ENCODE data around the gene TMEM131.
A peak's percentile ranks its signal among the peaks of the same experiment; 100 is the strongest.
"Not testable (repeated sequence)": the region's sequence is repeated elsewhere in the genome, so short reads cannot be mapped to it uniquely, and the experiment has no call there.

TMEM131 gene

GRCh38 chr2:97853057-97853456, 142.7 kb downstream of the TMEM131 start:
- DNase-seq, result not testable (repeated sequence)

DNA sequence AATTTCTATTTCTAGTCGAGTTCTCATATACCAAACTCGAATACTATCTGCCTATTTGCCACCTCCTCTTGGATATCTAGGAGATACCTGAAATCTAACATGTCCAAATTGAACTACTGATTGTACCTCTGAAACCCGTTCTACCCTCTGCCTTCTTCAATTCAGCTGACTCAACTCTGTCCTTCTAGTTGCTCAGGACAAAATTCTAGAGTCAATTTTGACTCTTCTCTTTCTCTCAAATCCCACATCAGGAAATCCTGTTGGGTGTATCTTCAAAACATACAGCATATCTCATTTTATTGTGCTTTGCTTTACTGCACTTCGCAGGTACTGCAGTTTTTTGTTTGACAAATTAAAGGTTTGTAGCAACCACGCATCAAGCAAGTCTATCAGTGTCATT, 144.6 kb downstream of the TMEM131 start:
- no peak for DNase-seq

- no peak for DNase-seq
Measured at GRCh38 chr2:97849881-97850528, 145.7 kb downstream of the TMEM131 start.

DNA sequence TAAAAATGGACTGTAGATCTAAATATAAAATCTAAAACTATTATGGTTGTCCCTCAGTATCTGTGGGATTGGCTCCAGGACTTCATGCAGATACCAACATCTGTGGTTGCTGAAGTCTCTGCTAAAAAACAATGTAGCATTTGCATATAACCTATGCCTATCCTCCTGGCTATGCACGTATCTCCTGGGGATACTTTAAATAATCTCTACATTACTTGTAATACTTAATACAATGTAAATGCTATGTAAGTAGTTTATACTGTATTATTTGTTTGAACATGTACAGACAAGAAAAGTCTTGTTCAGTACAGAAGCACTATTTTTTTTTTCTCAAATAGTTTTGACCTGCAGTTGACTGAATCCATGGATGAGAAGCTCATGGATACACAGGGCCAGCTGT, 147.4 kb downstream of the TMEM131 start:
- no peak for DNase-seq

GRCh38 chr2:97846716-97847115, 149.0 kb downstream of the TMEM131 start:
- not testable (repeated sequence) for DNase-seq

- no peak for DNase-seq
Measured at GRCh38 chr2:97845818-97846217, 149.9 kb downstream of the TMEM131 start.

GRCh38 chr2:97845133-97845532, 150.6 kb downstream of the TMEM131 start:
- DNase-seq, result no peak

GRCh38 chr2:97844311-97844859, 151.4 kb downstream of the TMEM131 start:
- DNase-seq, result no peak

DNA sequence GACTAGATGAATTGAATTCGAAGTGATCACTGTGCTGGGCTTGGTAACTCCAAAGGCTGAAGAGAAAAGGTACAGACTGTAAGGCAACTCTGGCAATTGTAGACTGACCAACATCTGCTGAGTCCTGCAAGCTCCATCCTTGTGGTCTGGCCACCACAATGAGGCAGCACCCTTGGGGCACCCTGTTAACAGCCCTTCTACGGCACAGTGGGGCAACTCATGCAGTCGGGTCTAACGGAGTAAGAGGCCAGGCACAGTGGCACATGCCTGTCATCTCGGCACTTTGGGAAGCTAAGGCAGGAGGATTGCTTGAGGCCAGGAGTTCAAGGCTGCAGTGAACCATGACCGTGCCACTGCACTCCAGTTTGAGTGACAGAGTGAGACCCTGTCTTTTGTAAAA, 155.6 kb downstream of the TMEM131 start:
- DNase-seq, result no peak

GRCh38 chr2:97834610-97835009, 161.1 kb downstream of the TMEM131 start:
- DNase-seq, result no peak

GRCh38 chr2:97831121-97831520, 164.6 kb downstream of the TMEM131 start:
- DNase-seq, result no peak

DNA sequence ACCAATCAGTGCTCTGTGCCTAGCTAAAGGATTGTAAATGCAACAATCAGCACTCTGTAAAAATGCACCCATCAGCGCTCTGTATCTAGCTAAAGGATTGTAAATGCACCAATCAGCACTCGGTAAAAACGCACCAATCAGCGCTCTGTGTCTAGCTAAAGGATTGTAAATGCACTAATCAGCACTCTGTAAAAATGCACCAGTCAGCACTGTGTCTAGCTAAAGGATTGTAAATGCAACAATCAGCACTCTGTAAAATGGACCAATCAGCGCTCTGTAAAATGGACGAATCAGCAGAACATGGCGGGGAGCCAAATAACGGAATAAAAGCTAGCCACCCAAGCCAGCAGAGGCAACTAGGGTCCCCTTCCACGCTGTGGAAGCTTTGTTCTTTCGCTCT, 166.5 kb downstream of the TMEM131 start:
- DNase-seq, result not testable (repeated sequence)

- DNase-seq, result not testable (repeated sequence)
Measured at GRCh38 chr2:97827013-97827412, 168.7 kb downstream of the TMEM131 start.

DNA sequence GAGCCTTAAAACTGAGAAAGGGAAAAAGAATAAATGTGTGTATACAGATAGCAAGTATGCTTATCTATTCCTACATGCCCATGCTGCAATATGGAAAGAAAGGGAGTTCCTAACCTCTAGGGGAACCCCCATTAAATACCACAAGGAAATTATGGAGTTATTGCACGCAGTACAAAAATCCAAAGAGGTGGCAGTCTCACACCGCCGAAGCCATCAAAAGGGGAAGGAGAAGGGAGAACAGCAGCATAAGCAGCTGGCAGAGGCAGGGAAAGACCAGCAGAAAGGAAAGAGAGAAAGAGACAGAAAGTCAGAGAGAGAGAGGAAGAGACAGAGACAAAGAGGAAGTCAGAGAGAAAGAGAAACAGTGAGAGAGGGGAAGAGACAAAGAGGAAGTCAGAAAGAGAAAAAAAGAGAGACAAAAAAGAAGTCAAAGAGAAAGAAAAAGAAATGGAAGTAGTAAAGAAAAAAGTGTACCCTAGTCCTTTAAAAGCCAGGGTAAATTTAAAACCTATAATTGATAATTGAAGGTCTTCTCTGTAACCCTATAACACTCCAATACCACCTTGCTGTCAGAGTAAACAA, 169.4 kb downstream of the TMEM131 start:
- not testable (repeated sequence) for DNase-seq

- not testable (repeated sequence) for DNase-seq
Measured at GRCh38 chr2:97824011-97824410, 171.7 kb downstream of the TMEM131 start.

DNA sequence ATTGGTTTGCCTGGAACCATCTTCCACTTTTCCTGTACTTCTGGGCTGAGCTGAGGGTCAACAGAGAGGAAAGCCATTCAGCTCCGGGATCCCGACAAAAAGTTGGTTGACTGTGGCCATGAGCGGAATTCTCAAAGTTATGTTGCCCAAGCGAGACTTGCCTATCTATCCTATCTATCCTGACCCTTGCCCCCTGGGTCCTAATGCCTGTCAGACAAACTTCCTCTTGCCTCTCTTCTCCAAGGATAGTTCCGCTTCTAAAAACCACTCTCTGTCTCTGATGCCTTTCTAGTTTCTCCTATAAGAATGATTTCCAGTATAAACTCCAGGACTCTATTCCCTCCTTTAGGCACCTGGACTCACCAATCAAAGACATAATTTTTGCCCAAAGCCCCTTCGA, 173.9 kb downstream of the TMEM131 start:
- DNase-seq, result not testable (repeated sequence)

- no peak for DNase-seq
Measured at GRCh38 chr2:97819754-97820153, 176.0 kb downstream of the TMEM131 start.

- no peak for DNase-seq
Measured at GRCh38 chr2:97816411-97816810, 179.3 kb downstream of the TMEM131 start.

DNA sequence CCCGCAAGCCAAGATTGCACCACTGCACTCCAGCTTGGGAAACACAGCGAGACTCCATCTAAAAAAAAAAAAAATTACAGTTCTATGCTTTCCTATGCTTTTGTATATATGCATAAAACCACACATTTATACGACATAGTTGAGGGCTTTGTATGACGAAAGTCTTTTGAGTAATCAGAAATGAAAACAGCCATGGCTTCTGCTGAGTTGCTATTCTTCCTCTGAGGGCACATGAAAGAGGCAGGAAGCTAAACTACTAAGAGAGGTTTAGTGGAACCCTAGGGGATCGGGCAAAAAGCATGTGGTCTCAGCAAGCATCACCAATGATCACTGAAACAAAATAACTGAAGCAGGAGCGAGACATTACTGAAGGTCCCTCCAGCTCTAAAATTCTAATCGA, 182.8 kb downstream of the TMEM131 start:
- no peak for DNase-seq

GRCh38 chr2:97808816-97809215, 186.9 kb downstream of the TMEM131 start:
- DNase-seq, result no peak

- peak; percentile 75 to 76 for DNase-seq
Measured at GRCh38 chr2:97806738-97807618, 188.8 kb downstream of the TMEM131 start.

DNA sequence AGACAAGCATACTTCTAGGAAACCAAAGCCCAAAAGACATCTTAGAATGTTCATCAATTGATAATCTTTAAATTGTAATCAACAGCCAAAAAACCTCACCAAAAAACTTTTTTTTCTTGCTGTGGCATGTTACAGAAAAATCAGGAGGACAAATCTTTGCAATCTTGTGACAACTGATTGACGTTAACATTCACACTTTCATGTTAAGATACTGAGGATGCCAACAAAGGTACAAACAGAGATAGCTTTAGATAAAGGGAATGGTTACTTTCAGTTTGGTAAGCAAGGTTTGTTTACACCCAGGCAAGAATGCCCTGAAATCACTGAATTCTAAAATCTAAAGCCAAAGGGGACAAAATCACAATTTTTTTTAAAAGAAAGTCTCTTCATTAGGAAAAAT, 190.0 kb downstream of the TMEM131 start:
- no peak for DNase-seq

- DNase-seq, result no peak
Measured at GRCh38 chr2:97801028-97801427, 194.7 kb downstream of the TMEM131 start.

DNA sequence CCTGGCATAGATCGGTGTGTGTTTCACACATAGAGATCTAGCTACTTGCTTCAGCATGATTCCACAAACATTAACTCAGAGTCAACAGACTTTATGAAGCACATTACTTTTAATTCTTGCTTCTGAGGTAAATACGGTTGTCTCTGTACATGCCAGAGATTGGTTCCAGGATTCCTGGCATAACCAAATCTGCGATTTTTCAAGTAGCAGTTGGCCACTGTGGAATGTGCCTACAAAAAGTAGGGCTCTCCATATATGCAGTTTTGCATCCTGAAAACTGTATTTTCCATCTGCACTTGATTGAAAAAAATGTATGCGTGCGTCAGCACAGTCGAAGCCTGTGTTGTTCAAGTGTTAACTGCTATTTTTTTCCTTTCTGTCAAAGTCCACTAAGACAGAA, 197.3 kb downstream of the TMEM131 start:
- DNase-seq, result no peak
